IMR-90 (cell line): ENCODE measurements around the gene CCDC150. TPM values are rescaled to one million over a fixed set of nuclear protein-coding genes. Genes with fewer than 3 reads are reported as not detected.

ENCODE experiments used
- ATAC-seq: fragments of 200-7000 bp; cut with Tn5 transposase; 2 replicates; pipeline ENCODE4 v1.9.1; 2020; ENCODE audit warnings: low read depth, mild to moderate bottlenecking, moderate library complexity
- BruUV-seq: library from RNA; stranded (reverse); fragments of 400-500 nt; replicated peaks from 2 replicates; lab custom pipeline; 2021; lab: Mats Ljungman, UMichigan
- CTCF ChIA-PET: fragments of 300-600 bp; formaldehyde crosslinking; extraction: SDS; loops from one replicate; lab custom pipeline; 2021; ENCODE audit warnings: antibody characterized with exemption; lab: Yijun Ruan, JAX
- POLR2A ChIA-PET: fragments of 300-600 bp; sonication (Branson Sonifier 250); formaldehyde crosslinking; loops from one replicate; lab custom pipeline; 2022; ENCODE audit warnings: antibody characterized with exemption; ENCODE audit not compliant: unreplicated experiment; lab: Charles Lee
- DNase-seq: peaks from one replicate; pipeline ENCODE4 v3.0.0; 2013
- H2AFZ ChIP-seq: replicated peaks from 2 replicates; pipeline ENCODE3; 2013; ENCODE audit warnings: low read length, mild to moderate bottlenecking; ENCODE audit not compliant: poor library complexity
- H2AK5ac ChIP-seq: 2 replicates; pipeline ENCODE4 v1.6.1; 2013; ENCODE audit warnings: low read depth, low read length, inconsistent platforms
- H2AK9ac ChIP-seq: replicated peaks from 2 replicates; pipeline ENCODE3; 2013; ENCODE audit warnings: mild to moderate bottlenecking, low read depth, low read length, moderate library complexity; ENCODE audit not compliant: poor library complexity
- H2BK120ac ChIP-seq: 2 replicates; pipeline ENCODE4 v1.6.1; 2013; ENCODE audit warnings: low read depth, low read length, inconsistent platforms
- H2BK15ac ChIP-seq: 3 replicates; pipeline ENCODE4 v1.6.1; 2013; ENCODE audit warnings: low read depth, low read length, inconsistent platforms
- H2BK20ac ChIP-seq: 2 replicates; pipeline ENCODE4 v1.6.1; 2013; ENCODE audit warnings: low read depth, mild to moderate bottlenecking, inconsistent platforms, low read length, moderate library complexity
- H2BK5ac ChIP-seq: 2 replicates; pipeline ENCODE4 v1.6.1; 2013; ENCODE audit warnings: mild to moderate bottlenecking, low read depth, low read length, inconsistent platforms; ENCODE audit not compliant: poor library complexity, severe bottlenecking
- H3K14ac ChIP-seq: replicated peaks from 2 replicates; pipeline ENCODE4 v1.6.1; 2013; ENCODE audit warnings: low read depth, low read length, inconsistent platforms
- H3K18ac ChIP-seq: 2 replicates; pipeline ENCODE4 v1.6.1; 2013; ENCODE audit warnings: low read depth, low read length, control low read depth
- H3K23ac ChIP-seq: 2 replicates; pipeline ENCODE4 v1.6.1; 2013; ENCODE audit warnings: low read depth, low read length, inconsistent platforms
- H3K27ac ChIP-seq: 2 replicates; pipeline ENCODE4 v1.5.1; 2013; ENCODE audit warnings: mild to moderate bottlenecking, control low read depth, low read length; ENCODE audit not compliant: insufficient read depth
- H3K27me3 ChIP-seq: 2 replicates; pipeline ENCODE4 v1.6.1; 2013; ENCODE audit warnings: low read length; ENCODE audit not compliant: control insufficient read depth, insufficient read depth
- H3K36me3 ChIP-seq: 2 replicates; pipeline ENCODE4 v1.6.1; 2013; ENCODE audit warnings: low read length, mixed read lengths; ENCODE audit not compliant: control insufficient read depth, insufficient read depth
- H3K4ac ChIP-seq: 2 replicates; pipeline ENCODE4 v1.6.1; 2013; ENCODE audit warnings: low read depth, low read length, inconsistent platforms
- H3K4me1 ChIP-seq: 2 replicates; pipeline ENCODE4 v1.6.1; 2013; ENCODE audit warnings: low read length, mixed read lengths; ENCODE audit not compliant: control insufficient read depth, insufficient read depth
- H3K4me2 ChIP-seq: 2 replicates; pipeline ENCODE4 v1.6.1; 2013; ENCODE audit warnings: low read depth, mild to moderate bottlenecking, control low read depth, low read length, moderate library complexity
- H3K4me3 ChIP-seq: 2 replicates; pipeline ENCODE4 v1.5.1; 2013; ENCODE audit warnings: low read depth, mild to moderate bottlenecking, control low read depth, low read length, moderate library complexity; ENCODE audit not compliant: insufficient read depth
- H3K56ac ChIP-seq: 2 replicates; pipeline ENCODE4 v1.6.1; 2013; ENCODE audit warnings: low read length, inconsistent platforms; ENCODE audit not compliant: insufficient read depth; ENCODE audit errors: extremely low read depth
- H3K79me1 ChIP-seq, 2 experiments: 2 replicates each; pipeline ENCODE4 v1.6.1; 2013; ENCODE audit warnings: low read length in 2 of 2, inconsistent platforms in 1 of 2, low read depth in 1 of 2
- H3K9ac ChIP-seq: 2 replicates; pipeline ENCODE4 v1.6.1; 2013; ENCODE audit warnings: low read depth, low read length, control low read depth
- H3K9me1 ChIP-seq: 2 replicates; pipeline ENCODE4 v1.6.1; 2013; ENCODE audit warnings: low read length, inconsistent platforms; ENCODE audit not compliant: insufficient read depth
- H3K9me3 ChIP-seq: 2 replicates; pipeline ENCODE4 v1.6.1; 2013; ENCODE audit warnings: low read length; ENCODE audit not compliant: control insufficient read depth, insufficient read depth
- H4K20me1 ChIP-seq: 2 replicates; pipeline ENCODE4 v1.6.1; 2013; ENCODE audit warnings: low read length, inconsistent platforms; ENCODE audit not compliant: insufficient read depth
- H4K5ac ChIP-seq: 2 replicates; pipeline ENCODE4 v1.6.1; 2013; ENCODE audit warnings: mild to moderate bottlenecking, low read depth, low read length, control low read depth
- H4K8ac ChIP-seq, 2 experiments: 2 replicates each; pipeline ENCODE4 v1.6.1; 2013; ENCODE audit warnings: low read depth in 2 of 2, low read length in 2 of 2, control low read depth in 1 of 2, inconsistent platforms in 1 of 2
- H4K91ac ChIP-seq: 2 replicates; pipeline ENCODE4 v1.6.1; 2013; ENCODE audit warnings: low read depth, low read length, inconsistent platforms; ENCODE audit not compliant: insufficient read depth
- BHLHE40 ChIP-seq: fragments of 150-350 bp; IDR thresholded peaks from 2 replicates; pipeline ENCODE4 v1.6.1; 2016; ENCODE audit warnings: mild to moderate bottlenecking, low read depth, low read length
- CEBPB ChIP-seq: IDR thresholded peaks from 2 replicates; pipeline ENCODE4 v1.6.1; 2012; ENCODE audit warnings: low read depth, low read length, improper control_type of control experiment
- CHD1 ChIP-seq: IDR thresholded peaks from 2 replicates; pipeline ENCODE4 v1.6.1; 2012; ENCODE audit warnings: low read depth, low read length, improper control_type of control experiment
- ELK1 ChIP-seq: fragments of 150-350 bp; IDR thresholded peaks from 2 replicates; pipeline ENCODE4 v1.6.1; 2016; ENCODE audit warnings: low read depth, mild to moderate bottlenecking, low read length, moderate library complexity, borderline replicate concordance
- FOS ChIP-seq: fragments of 150-350 bp; IDR thresholded peaks from 2 replicates; pipeline ENCODE4 v1.6.1; 2016; ENCODE audit warnings: low read depth, low read length
- MAFK ChIP-seq: IDR thresholded peaks from 2 replicates; pipeline ENCODE4 v1.6.1; 2012; ENCODE audit warnings: low read depth, low read length, improper control_type of control experiment
- MXI1 ChIP-seq: IDR thresholded peaks from 2 replicates; pipeline ENCODE4 v1.6.1; 2012; ENCODE audit warnings: low read depth, mild to moderate bottlenecking, low read length, moderate library complexity, borderline replicate concordance
- NFE2L2 ChIP-seq: fragments of 150-350 bp; IDR thresholded peaks from 2 replicates; pipeline ENCODE4 v1.6.1; 2016; ENCODE audit warnings: low read depth, mild to moderate bottlenecking, low read length
- RAD21 ChIP-seq: IDR thresholded peaks from 2 replicates; pipeline ENCODE4 v1.6.1; 2012; ENCODE audit warnings: low read length, improper control_type of control experiment
- RCOR1 ChIP-seq: IDR thresholded peaks from 2 replicates; pipeline ENCODE4 v1.6.1; 2012; ENCODE audit warnings: mild to moderate bottlenecking, low read length, improper control_type of control experiment; ENCODE audit not compliant: insufficient replicate concordance
- SMC3 ChIP-seq: fragments of 150-350 bp; IDR thresholded peaks from 2 replicates; pipeline ENCODE4 v1.6.1; 2016; ENCODE audit warnings: low read depth, mild to moderate bottlenecking, antibody characterized with exemption, low read length, moderate library complexity
- USF2 ChIP-seq: fragments of 150-350 bp; IDR thresholded peaks from 2 replicates; pipeline ENCODE4 v1.6.1; 2017; ENCODE audit warnings: mild to moderate bottlenecking, antibody characterized with exemption, low read length, low read depth
- WGBS, 2 experiments: methylation state at CpG; one replicate each; pipeline versions ENCODE4 v1.1.5 to v1.1.7; 2013; ENCODE audit warnings: missing lambda C conversion rate in 2 of 2; ENCODE audit not compliant: insufficient read length in 1 of 2; ENCODE audit errors: extremely low coverage in 2 of 2; 5-methylcytosine and 5-hydroxymethylcytosine counted together
- dilution Hi-C: fragments of 300-500 bp; cut with HindIII; formaldehyde crosslinking; loops from one replicate; pipeline ENCODE4 v1.14.3; 2018; ENCODE audit warnings: low sequenced_read_pairs; ENCODE audit not compliant: unreplicated experiment
- in situ Hi-C: fragments of 300-500 bp; cut with MboI; formaldehyde crosslinking; loops from 3 replicates; pipeline ENCODE4 v1.14.3; 2019; ENCODE audit warnings: low sequenced_read_pairs, inconsistent platforms, mixed read lengths
- intact Hi-C: fragments of 100-400 bp; cut with micrococcal nuclease; formaldehyde crosslinking; loops from 2 replicates; pipeline ENCODE4 v1.10.0; 2022
- polyA plus RNA-seq, 3 experiments: library from polyadenylated mRNA; depleted of rRNA; stranded (reverse); fragments of >200 nt; gene quantifications; 2 replicates each; pipeline ENCODE4 v1.2.3, GENCODE V29; 2012; ENCODE audit warnings: low replicate concordance in 1 of 3
- total RNA-seq: library from RNA; depleted of rRNA; stranded (reverse); fragments of >200 nt; gene quantifications from 2 replicates; pipeline ENCODE4 v1.2.3, GENCODE V29; 2012

CCDC150 gene
- total and polyA plus RNA-seq, 2 of the 4 experiments (the other 2 are of a cell fraction): 3.8 to 4.3 TPM

DNA sequence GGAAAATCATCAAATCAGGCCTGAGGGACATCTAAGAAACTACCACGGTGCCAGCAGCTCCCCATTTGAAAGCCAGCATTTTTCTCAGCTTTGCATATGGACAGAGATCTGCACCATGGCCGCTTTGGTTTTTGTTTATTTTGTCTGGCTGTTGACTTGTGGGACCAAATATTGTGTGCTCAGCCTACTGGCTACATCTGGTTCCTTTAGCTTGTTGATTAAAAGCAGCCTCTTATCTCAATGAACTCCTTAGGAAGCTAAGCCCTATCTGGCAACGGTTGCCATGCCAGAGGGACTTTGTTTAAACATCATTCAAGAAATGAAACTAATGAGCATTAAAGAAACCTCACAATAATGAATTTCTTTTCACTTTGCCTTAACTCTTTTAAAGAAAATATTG lies 32.4 kb upstream of the CCDC150 start:
- in situ Hi-C loops: no loop called here
- TF ChIP-seq CEBPB (no peak), RAD21 (no peak), MAFK (no peak), SMC3 (no peak), FOS (no peak), USF2 (no peak), BHLHE40 (no peak), MXI1 (no peak), RCOR1 (no peak), ELK1 (no peak), NFE2L2 (no peak), CHD1 (no peak)
- Histone ChIP-seq H3K14ac (no peak overlapping the region), H2BK20ac (no peak overlapping the region), H3K9me1 (peaks cover 2% of the 10 kb centered on the region; the same call in 1 of the 2 replicates), H3K9me3 (no peaks in the 10 kb centered on the region), H2AFZ (peak overlapping the region; percentile 25), H2BK5ac (peak overlapping the region; percentile 65), H3K4me2 (peak overlapping the region; percentile 37), H4K8ac (peak overlapping the region in 1 of 2 experiments; percentile 40; a peak in 2 of 4 replicates), H3K4me3 (no peak overlapping the region), H3K27me3 (no peaks in the 10 kb centered on the region), H4K20me1 (no peaks in the 10 kb centered on the region), H3K27ac (no peak overlapping the region), H3K79me1 (no peaks in the 10 kb centered on the region), H2BK15ac (no peak overlapping the region), H3K56ac (no peak overlapping the region), H3K36me3 (no peaks in the 10 kb centered on the region), H2BK120ac (peak overlapping the region; percentile 19; the same call in 1 of the 2 replicates), H4K5ac (no peak overlapping the region), H3K9ac (no peak overlapping the region), H3K18ac (no peak overlapping the region), H3K4ac (peak overlapping the region; percentile 53), H2AK9ac (no peak overlapping the region), H2AK5ac (no peak overlapping the region), H3K23ac (0 out of 2 replicates have a peak overlapping the region, but pooled peaks have one; percentile 1), H4K91ac (no peak overlapping the region), H3K4me1 (0 out of 2 replicates have a peak, but pooled peaks cover 2% of the 10 kb centered on the region)
- peak; percentile 82 for ATAC-seq
- no CpG with 5 or more reads among the region's 3 CpGs for WGBS, 2 experiments
- ChIA-PET CTCF (interaction anchor here (0.7 kb wide), 1 partner anchor 39 kb away, joined by 4 read pairs; no protein-coding TSS in a partner anchor), POLR2A (no interaction called here)
- peak; percentile 56 for DNase-seq
- BruUV-seq: no TSS peak
- intact Hi-C loops: no loop called here
- dilution Hi-C loops: no loop called here
